ENCODE data around the gene LARP4B.

LARP4B gene

GRCh38 chr10:931326-932318, at the start of gene LARP4B:
Gene LARP4B (minus strand): TSS chr10:931705. CDS start chr10:885721, 45,984 bp downstream.
- DNase-seq: peak; percentile 98

- DNase-seq: no peak
Measured at GRCh38 chr10:980468-981093, 49.1 kb upstream of the LARP4B start.

GRCh38 chr10:978826-979421, 47.4 kb upstream of the LARP4B start:
- no peak for DNase-seq

- no peak for DNase-seq
Measured at GRCh38 chr10:976316-976715, 44.8 kb upstream of the LARP4B start.

- DNase-seq: no peak
Measured at GRCh38 chr10:974785-975074, 43.2 kb upstream of the LARP4B start.

- DNase-seq: no peak
Measured at GRCh38 chr10:974038-974784, 42.7 kb upstream of the LARP4B start.

- DNase-seq: no peak
Measured at GRCh38 chr10:972763-973162, 41.3 kb upstream of the LARP4B start.

- no peak for DNase-seq
Measured at GRCh38 chr10:971613-972012, 40.1 kb upstream of the LARP4B start.

GRCh38 chr10:971150-971542, 39.6 kb upstream of the LARP4B start:
- DNase-seq: peak; percentile 44

- DNase-seq: peak; percentile 7
Measured at GRCh38 chr10:970311-971149, 39.0 kb upstream of the LARP4B start.

- DNase-seq: no peak
Measured at GRCh38 chr10:969473-970150, 38.1 kb upstream of the LARP4B start.

- no peak for DNase-seq
Measured at GRCh38 chr10:968546-969199, 37.2 kb upstream of the LARP4B start.

GRCh38 chr10:966466-967235, 35.1 kb upstream of the LARP4B start:
- no peak for DNase-seq

- no peak for DNase-seq
Measured at GRCh38 chr10:964988-965417, 33.5 kb upstream of the LARP4B start.

GRCh38 chr10:964321-964987, 32.9 kb upstream of the LARP4B start:
- DNase-seq: peak; percentile 42

- DNase-seq: no peak
Measured at GRCh38 chr10:963655-964054, 32.1 kb upstream of the LARP4B start.

GRCh38 chr10:963186-963585, 31.7 kb upstream of the LARP4B start:
- no peak for DNase-seq

GRCh38 chr10:962342-962741, 30.8 kb upstream of the LARP4B start:
- no peak for DNase-seq

- DNase-seq: no peak
Measured at GRCh38 chr10:958856-959255, 27.4 kb upstream of the LARP4B start.

- no peak for DNase-seq
Measured at GRCh38 chr10:958106-958505, 26.6 kb upstream of the LARP4B start.
